ENCODE measurements around the gene BORCS8.
"Not testable (repeated sequence)": the region's sequence is repeated elsewhere in the genome, so short reads cannot be mapped to it uniquely, and the experiment has no call there.

The BORCS8 gene

DNA sequence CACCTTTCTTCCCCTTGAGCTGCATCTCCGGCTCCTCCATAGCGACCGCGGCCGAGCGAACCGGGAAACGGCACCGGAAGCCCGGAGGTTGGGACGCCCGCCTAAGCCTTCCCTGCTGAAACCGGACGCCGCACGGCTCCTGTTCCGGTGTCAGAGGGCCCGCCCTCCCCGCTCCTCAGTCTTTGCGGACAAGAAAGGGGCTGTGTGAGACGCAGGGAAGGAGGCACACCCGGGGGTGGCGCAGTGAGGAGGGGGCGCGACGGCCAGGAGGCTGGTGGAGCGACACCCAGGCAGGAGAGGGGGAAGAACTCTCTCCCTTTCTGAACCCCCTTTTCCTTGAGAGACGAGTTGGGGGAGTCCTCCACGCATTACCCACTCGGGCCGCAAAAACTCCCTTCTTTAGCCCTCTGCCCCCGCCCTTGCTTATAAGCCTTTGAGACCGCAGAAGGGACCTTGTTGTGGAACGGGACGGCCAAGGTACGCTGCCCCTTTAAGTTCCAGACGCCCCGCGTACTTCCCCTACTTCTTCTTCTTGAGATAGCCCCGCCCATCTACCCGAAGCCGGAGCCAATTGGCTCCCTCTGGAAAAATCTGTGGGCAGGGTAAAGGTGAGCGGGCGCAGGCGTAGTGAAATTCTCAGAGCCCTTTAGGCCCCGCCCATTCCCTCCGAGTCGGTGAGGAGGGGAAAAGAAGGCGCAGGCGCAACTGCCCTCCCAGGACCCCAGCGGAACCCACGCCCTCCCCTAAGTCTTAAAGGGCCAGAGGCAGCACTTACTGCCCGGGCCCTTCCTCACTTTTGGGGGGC is at the start of gene BORCS8, which contains the start of gene RFXANK:
BORCS8 (minus strand) TSS at position 75 of the 805 bp plus-strand sequence; CDS start at position 40, 35 bp downstream.
RFXANK (plus strand) TSS at position 181 of the 805 bp plus-strand sequence. CDS start 1,689 bp downstream, outside the sequence.
- intact Hi-C loops (cut with DNase I) = loop anchor here (1.0 kb wide), 1 partner anchor 11 kb away; the partner anchor contains the start of gene NR2C2AP

DNA sequence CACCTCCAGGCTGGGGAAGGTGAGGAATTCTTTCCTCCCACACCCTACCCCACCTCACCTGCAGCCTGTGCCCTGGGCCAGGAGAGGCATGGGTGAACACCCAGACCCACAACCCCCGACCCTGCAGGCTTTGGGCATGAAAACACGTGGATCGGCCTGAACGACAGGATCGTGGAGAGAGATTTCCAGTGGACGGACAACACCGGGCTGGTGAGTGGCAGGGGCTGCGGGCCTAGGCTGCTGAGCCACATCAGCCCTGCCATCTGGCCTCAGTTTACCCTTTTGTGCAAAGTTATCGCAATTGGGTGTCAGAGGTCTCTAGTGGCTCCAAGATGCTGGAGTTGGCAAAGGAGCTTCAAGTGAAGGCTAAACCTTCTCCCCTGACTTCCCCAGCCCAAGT is 48.5 kb upstream of the BORCS8 start:
- DNase-seq = peak in 1 of 10 donors; percentile 64
- intact Hi-C loops (cut with DNase I) = no loop called here

More for the DNA sequence above, at the start of gene BORCS8, which contains the start of gene RFXANK:
- peak; percentile 97 to 100 (median 98) for DNase-seq

DNA sequence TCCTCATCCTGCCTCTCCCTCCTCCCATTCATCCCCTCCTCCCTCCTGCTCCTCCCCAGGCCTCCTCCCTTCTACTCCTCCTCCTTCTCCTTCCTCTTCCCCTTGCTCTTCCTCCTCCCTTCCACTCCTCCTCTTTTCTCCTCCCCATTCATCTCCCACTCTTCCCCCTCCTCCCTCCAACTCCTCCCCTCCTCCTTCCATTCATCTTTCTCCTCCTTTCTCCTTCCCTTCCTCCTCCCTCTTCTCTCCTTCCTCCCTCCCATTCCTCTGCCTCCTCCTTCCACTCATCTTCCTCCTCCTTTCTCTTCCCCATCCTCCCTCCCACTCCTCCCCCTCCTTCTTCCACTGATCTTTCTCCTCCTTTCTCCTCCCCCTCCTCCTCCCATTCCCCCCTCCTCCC is 47.7 kb upstream of the BORCS8 start:
- no peak for DNase-seq
- intact Hi-C loops (cut with DNase I) = no loop called here

DNA sequence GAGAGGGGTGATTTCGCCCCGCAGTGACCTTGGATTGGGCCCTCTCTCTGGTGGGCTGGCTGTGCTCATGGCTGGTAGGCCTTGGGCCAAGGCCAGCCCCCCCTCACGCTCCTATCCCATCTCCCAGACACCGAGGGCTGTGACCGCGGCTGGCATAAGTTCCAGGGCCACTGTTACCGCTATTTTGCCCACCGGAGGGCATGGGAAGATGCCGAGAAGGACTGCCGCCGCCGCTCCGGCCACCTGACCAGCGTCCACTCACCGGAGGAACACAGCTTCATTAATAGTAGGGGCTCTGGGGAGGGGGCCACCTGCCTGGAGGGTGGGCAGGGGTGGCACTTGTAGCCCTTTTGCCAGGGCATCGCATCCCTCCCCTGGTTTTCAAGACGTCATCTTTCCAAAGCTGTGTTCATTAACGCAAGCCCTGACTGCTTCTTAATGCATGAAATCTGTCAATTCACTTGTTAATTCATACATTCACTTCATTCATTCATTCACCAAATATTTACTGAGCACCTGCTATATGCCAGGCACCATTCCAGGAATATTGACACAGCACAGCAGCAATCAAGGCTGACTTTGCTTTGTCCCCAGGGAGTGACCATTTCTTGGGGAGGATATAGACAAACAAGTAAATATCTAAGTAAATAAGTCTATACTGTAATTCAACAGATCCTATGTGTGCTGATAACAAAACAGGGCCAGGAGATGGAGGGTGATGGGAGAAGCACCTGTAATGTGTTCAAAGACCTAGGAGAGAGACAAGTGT is 46.4 kb upstream of the BORCS8 start:
- intact Hi-C loops (cut with DNase I) = no loop called here
- DNase-seq = peak in 1 of 10 donors; percentile 62

DNA sequence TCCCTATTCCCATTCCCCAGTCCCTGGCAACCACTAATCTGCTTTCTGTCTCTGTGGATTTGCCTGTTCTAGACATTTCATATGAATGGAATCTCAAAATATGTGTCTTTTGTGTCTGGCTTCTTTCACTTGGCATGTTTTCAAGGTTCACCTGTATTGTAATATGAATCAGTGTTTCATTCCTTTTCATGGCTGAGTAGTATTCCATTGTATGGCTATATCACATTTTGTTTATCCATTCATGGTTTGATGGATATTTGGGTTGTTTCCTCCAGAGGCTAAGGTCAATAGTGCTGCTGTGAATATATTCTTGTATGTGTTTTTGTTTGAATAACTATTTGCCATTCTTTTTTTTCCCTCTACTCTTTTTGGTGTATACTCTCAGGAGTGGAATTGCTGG is 44.2 kb upstream of the BORCS8 start:
- intact Hi-C loops (cut with DNase I) = no loop called here
- DNase-seq = no peak

DNA sequence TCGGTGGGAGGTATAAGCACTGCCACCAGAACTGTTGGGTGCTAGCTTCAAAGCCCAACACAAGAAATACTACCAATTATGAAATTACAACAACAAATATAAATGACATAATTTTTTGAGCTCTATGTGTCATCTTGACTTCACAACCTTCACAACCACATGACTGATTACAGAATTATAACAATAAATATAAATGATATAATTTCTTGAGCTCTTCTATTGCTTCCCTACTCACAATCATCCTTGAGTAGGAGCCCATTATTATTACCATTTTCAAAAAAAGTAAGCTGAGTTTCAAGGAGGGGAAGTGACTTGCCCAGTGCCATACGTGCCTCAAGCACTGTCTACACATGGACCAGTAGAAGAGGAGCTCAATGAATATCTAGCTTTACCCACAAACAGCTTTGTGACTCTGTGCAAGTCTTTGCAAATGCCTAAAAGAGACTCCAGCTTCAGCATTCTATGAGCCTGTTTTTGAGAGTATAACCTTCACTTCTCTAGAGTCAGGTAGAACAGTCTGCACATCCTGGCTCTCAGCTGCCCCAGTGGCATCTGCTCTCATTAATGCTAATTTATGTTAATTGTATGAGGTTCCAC is 42.4 kb upstream of the BORCS8 start:
- no peak for DNase-seq
- intact Hi-C loops (cut with DNase I) = no loop called here

DNA sequence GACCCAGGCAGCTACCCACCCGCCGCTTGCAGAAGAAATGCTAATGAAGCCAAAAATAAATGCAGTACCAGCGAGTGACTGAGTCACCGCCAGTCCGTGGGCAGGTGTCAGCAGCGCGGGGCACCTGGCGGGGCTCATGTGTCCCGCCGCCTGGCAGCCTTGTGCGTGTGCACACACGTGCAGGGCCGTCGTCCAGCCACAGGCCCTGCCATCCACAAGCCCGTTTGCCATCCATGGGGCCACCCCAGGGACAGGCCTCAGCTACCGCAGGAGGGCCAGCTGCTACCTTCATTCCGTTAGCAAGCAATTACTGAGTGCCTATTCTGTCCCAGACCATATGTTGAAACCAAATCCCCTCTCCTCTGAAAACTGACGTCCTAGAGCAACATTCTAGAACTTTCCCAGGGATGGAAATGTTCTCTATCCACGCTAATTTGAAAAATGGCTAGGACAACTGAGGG is 40.3 kb upstream of the BORCS8 start:
- peak in 8 of 10 donors; percentile 44 to 93 (median 75) for DNase-seq
- intact Hi-C loops (cut with DNase I) = no loop called here

DNA sequence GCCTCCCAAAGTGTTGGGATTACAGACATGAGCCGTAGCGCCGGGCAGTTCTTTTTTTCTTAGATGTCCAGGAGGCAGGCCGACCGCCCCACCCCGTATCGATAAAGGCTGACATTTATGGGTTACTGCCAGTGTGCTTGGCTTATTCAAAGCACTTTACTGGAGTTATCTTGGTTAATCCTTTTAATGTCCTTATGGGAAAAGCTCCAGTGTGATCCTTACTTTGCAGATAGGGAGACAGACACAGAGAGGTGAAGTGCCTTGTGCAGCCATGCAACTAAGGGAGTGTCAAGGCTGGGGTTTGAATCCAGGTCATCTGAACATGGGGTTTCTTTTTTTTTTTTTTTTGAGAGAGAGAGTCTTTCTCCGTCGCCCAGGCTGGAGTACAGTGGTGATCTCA is 39.0 kb upstream of the BORCS8 start:
- intact Hi-C loops (cut with DNase I) = no loop called here
- no peak for DNase-seq

DNA sequence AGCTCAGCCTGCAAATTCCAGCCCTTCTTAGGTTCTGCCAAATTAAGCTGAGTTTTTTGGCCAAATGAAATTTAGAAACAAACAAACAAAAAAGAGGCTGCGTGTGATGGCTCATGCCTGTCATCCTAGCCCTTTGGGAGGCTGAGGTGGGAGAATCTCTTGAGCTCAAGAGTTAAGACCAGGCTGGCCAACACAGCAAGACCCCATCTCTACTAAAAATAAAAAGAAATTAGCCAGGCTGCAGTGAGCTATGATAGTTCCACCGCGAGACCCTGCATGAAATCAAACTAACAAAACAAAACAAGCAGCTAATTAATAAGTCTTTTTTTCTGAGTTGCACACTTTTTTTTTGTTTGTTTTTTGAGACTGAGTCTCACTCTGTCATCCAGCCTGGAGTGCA is 37.7 kb upstream of the BORCS8 start:
- no peak for DNase-seq
- intact Hi-C loops (cut with DNase I) = no loop called here

DNA sequence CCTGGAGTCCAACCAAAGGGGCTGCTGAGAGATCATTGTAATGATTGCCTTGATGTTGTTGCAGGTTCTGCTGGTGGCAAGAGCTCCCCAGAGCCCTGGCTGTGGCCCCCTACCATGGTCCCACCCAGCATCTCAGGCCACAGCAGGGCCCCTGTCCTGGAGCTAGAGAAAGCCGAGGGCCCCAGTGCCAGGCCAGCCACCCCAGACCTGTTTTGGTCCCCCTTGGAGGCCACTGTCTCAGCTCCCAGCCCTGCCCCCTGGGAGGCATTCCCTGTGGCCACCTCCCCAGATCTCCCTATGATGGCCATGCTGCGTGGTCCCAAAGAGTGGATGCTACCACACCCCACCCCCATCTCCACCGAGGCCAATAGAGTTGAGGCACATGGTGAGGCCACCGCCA is 35.3 kb upstream of the BORCS8 start:
- peak in 1 of 10 donors; percentile 67 for DNase-seq
- intact Hi-C loops (cut with DNase I) = no loop called here

DNA sequence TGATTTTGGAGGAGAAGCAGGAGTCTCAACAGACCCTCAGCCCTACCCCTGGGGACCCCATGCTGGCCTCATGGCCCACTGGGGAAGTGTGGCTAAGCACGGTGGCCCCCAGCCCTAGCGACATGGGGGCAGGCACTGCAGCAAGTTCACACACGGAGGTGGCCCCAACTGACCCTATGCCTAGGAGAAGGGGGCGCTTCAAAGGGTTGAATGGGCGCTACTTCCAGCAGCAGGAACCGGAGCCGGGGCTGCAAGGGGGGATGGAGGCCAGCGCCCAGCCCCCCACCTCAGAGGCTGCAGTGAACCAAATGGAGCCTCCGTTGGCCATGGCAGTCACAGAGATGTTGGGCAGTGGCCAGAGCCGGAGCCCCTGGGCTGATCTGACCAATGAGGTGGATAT is 34.7 kb upstream of the BORCS8 start:
- intact Hi-C loops (cut with DNase I) = no loop called here
- peak in 1 of 10 donors; percentile 55 for DNase-seq

DNA sequence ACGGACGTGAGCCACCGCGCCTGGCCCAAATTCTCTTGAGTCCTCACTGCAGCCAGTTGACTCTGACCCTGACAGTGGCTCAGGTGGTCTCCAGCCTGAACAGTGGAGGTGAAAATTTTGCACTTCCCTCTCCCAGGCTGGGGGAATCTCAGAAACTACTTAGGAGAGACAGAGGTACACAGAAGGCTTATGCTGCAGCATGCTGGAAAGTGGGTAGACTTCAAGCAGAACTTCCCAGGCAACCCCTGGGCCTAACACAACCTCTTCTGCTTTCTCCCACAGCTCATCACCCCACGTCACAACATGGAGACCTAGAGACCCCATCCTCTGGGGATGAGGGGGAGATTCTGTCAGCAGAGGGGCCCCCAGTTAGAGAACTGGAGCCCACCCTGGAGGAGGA is 34.3 kb upstream of the BORCS8 start:
- DNase-seq = no peak
- intact Hi-C loops (cut with DNase I) = no loop called here

DNA sequence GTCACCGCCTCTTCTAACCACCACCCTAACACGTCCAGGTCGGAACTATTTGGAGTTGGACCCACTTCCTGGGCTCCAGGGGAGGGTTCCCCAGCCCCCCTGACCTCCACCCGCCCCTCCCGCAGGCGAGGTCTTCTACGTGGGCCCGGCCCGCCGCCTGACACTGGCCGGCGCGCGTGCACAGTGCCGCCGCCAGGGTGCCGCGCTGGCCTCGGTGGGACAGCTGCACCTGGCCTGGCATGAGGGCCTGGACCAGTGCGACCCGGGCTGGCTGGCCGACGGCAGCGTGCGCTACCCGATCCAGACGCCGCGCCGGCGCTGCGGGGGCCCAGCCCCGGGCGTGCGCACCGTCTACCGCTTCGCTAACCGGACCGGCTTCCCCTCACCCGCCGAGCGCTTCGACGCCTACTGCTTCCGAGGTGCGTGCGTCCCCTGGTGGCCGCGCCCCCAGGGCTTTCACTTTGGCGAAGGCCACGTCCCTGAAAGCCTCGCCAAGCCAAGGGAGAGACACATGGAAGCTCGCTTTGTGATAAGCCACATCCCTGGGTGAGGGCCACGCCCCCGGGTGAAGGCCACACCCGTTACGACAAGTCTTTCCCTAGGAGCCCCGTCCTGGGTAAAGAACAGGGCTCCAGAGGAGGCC is 33.0 kb upstream of the BORCS8 start:
- DNase-seq = peak in 1 of 10 donors; percentile 85
- intact Hi-C loops (cut with DNase I) = no loop called here

DNA sequence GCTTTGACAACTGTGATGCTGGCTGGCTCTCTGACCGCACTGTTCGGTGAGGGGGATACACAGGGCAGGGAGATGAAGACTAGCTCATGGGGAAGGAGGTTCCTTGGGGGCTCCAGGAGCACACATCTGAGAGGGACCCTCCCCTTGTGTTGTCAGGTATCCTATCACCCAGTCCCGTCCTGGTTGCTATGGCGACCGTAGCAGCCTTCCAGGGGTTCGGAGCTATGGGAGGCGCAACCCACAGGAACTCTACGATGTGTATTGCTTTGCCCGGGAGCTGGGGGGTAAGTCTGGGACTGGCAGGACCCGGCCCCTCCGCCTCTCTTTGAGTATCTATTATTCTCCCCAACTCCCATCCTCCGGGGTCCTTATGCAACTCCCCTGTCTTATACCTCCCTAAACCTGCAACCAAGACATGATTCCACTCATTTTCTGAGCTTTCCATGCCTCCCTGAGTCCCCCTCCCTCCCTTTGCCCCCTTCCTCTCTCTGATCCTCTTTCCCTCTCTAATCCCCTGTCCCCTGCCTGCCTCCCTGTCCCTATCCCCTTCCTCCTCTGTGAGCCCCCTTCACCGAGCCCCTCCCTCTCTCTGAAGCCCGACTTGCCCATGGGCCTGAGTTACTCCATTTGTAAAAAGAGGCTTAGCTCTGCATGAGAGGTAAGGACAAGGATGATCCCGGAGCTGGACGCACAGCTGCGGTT is 32.3 kb upstream of the BORCS8 start:
- DNase-seq = no peak
- intact Hi-C loops (cut with DNase I) = no loop called here

DNA sequence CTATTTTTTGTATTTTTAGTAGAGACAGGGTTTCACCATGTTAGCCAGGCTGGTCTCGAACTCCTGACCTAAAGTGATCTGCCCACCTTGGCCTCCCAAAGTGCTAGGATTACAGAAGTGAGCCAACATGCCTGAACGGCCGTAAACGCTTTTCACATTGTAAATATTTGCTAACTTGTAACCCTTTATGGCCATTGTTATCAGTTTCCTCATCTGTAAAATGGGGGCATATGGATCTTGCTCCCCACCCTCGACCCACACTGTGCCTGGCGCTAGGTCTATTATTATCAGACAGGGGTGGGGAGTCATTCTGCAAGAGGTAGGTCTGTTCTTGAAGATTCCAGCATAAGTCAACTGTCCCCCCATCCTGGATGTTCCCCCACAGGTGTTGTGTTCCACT is 31.7 kb upstream of the BORCS8 start:
- DNase-seq = no peak
- intact Hi-C loops (cut with DNase I) = no loop called here

DNA sequence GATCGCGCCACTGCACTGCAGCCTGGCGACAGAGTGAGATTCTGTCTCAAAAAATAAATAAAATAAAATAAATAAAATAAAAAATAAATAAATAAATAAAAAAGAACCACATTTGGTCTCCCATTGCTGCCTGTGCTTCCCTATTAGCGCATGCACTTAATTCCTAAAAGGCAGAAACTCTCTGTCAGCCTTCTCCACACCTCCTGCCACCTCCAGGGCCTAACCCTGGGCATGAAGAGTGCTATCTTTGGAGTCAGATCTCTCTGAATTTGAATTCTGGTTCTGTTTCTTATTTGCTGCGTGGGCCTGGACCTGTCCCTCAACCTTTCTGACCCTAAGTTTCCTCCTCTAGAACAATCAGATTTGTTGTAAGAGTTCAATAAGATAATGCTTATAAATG is 31.1 kb upstream of the BORCS8 start:
- intact Hi-C loops (cut with DNase I) = no loop called here
- no peak for DNase-seq

DNA sequence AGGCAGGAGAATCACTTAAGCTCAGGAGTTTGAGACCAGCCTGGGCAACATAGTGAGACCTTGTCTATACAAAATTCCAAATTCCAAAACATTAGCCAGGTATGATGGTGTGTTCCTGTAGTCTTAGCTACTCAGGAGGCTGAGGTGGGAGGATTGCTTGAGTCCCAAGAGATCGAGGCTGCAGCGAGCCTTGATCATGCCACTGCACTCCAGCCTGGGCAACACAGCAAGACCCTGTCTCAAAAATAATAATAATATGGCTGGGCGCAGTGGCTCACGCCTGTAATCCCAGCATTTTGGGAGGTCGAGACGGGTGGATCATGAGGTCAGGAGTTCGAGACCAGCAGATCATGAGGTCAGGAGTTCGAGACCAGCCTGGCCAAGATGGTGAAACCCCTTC is 29.0 kb upstream of the BORCS8 start:
- DNase-seq; intact Hi-C loops (cut with DNase I): not testable (repeated sequence)

DNA sequence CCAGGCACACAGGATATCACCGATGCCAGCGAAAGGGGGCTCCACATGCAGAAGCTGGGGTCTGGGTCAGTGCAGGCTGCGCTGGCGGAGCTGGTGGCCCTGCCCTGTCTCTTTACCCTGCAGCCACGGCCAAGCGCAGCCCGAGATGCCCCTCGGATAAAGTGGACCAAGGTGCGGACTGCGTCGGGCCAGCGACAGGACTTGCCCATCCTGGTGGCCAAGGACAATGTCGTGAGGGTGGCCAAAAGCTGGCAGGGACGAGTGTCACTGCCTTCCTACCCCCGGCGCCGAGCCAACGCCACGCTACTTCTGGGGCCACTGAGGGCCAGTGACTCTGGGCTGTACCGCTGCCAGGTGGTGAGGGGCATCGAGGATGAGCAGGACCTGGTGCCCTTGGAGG is 27.0 kb upstream of the BORCS8 start:
- intact Hi-C loops (cut with DNase I) = no loop called here
- no peak for DNase-seq

DNA sequence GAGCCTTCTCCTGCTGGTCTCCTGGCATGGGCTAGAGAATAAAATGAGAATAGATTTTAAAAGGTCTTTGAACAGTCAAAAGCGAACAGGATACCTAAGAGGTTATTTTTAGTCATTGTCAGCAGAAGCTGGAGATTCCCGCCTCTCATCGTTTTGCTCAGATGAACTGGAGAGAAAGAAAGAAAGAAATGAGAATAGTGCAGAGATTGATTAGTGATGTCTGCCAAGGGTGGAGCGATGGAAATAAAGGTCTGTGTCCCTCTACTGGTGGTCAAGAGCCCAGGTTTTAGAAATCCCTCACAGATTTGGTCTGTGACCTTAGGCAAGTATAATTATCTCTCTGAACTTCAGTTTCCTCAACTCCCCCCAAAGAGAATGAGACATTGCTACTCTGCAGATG is 25.1 kb upstream of the BORCS8 start:
- intact Hi-C loops (cut with DNase I) = no loop called here

DNA sequence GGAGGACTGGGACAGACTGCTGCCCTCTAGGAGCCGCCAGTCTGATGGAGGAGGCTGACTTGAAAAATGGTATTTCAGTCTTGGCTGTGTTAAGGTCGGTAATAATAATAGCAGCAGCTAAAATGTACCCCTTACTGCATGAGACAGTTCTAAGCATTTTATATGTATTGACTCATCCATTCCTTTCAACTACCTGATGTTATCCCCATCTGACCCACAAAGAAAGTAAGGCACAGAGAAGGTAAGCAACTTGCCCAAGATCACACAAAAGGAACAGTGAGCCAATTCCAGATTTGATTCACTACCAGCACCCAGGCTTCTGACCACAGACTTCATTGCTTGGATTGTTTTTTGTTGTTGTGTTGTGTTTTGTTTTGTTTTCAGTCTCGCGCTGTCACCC is 23.8 kb upstream of the BORCS8 start:
- no peak for DNase-seq
- intact Hi-C loops (cut with DNase I) = no loop called here

More for the DNA sequence above, 25.1 kb upstream of the BORCS8 start:
- no peak for DNase-seq
